ENCODE data around the gene ESYT3.
A peak's percentile ranks its signal among the peaks of the same experiment; 100 is the strongest.
"Not testable (repeated sequence)": the region's sequence is repeated elsewhere in the genome, so short reads cannot be mapped to it uniquely, and the experiment has no call there.

The ESYT3 gene

GRCh38 chr3:138498991-138499390 is 64.6 kb downstream of the ESYT3 start:
- Mint-ChIP-seq H3K27ac (no peak overlapping the region), H3K27me3 (no peaks in the 10 kb centered on the region), H3K4me1 (no peaks in the 10 kb centered on the region), H3K36me3 (peaks cover 37% of the 10 kb centered on the region), H3K9me3 (no peaks in the 10 kb centered on the region), H3K4me3 (no peak overlapping the region)
- no peak for ATAC-seq

- Mint-ChIP-seq H3K4me1 (no peaks in the 10 kb centered on the region), H3K4me3 (no peak overlapping the region), H3K9me3 (no peaks in the 10 kb centered on the region), H3K36me3 (peaks cover 19% of the 10 kb centered on the region), H3K27me3 (no peaks in the 10 kb centered on the region), H3K27ac (no peak overlapping the region)
- ATAC-seq: no peak
These were observed 73.1 kb downstream of the ESYT3 start for GRCh38 chr3:138507524-138507923.

GRCh38 chr3:138509586-138509985 is 75.2 kb downstream of the ESYT3 start:
- H3K27me3 Mint-ChIP-seq: no peaks in the 10 kb centered on the region
- H3K4me3 Mint-ChIP-seq: no peak overlapping the region
- H3K27ac Mint-ChIP-seq: no peak overlapping the region
- H3K36me3 Mint-ChIP-seq: peaks cover 4% of the 10 kb centered on the region
- H3K9me3 Mint-ChIP-seq: no peaks in the 10 kb centered on the region
- no peaks in the 10 kb centered on the region for H3K4me1 Mint-ChIP-seq
- ATAC-seq: no peak

GRCh38 chr3:138511945-138512344 is 77.5 kb downstream of the ESYT3 start:
- Mint-ChIP-seq H3K4me1 (no peaks in the 10 kb centered on the region), H3K36me3 (peaks cover 12% of the 10 kb centered on the region), H3K27me3 (no peaks in the 10 kb centered on the region), H3K4me3 (no peak overlapping the region), H3K9me3 (no peaks in the 10 kb centered on the region), H3K27ac (no peak overlapping the region)
- no peak for ATAC-seq

GRCh38 chr3:138513090-138513843 is 78.9 kb downstream of the ESYT3 start:
- Mint-ChIP-seq H3K9me3 (no peaks in the 10 kb centered on the region), H3K36me3 (peaks cover 25% of the 10 kb centered on the region), H3K27me3 (no peaks in the 10 kb centered on the region), H3K4me1 (no peaks in the 10 kb centered on the region), H3K4me3 (no peak overlapping the region), H3K27ac (no peak overlapping the region)
- ATAC-seq: peak; percentile 57

- H3K4me3 Mint-ChIP-seq: not testable (repeated sequence)
These were observed 87.0 kb downstream of the ESYT3 start for GRCh38 chr3:138521445-138521844.

More at GRCh38 chr3:138521445-138521844, 87.0 kb downstream of the ESYT3 start:
- not testable (repeated sequence) for H3K27ac Mint-ChIP-seq, H3K9me3 Mint-ChIP-seq, H3K4me1 Mint-ChIP-seq, ATAC-seq, H3K27me3 Mint-ChIP-seq
- H3K36me3 Mint-ChIP-seq: peaks cover 71% of the 10 kb centered on the region

All from stimulated activated memory B cell treated with anti-CD40 and anti-IgM and Interleukin-4, amounts not matched to agents 10 μg/mL and 1 μg/mL and 100 μg/mL, for 72 hours (primary cell).